Upper lobe of left lung (tissue), 4 donors: Measurements from ENCODE around the gene KCTD21.

Experiments used
- CTCF ChIP-seq, 6 experiments: fragments of 450-650 bp in 4 of 6; fragments of 200-600 bp in 2 of 6; sonication (generic) in 2 of 6; IDR thresholded peaks; one replicate each; pipeline ENCODE4 v1.5.1; 2016 to 2019; ENCODE audit warnings: antibody characterized with exemption in 6 of 6
- EP300 ChIP-seq, 4 donors: sonication (generic); formaldehyde crosslinking; IDR thresholded peaks; one replicate each; pipeline ENCODE4 v1.5.1; 2017; ENCODE audit warnings: antibody characterized with exemption in 4 of 4, control low read depth in 2 of 4
- POLR2A ChIP-seq, 4 donors: fragments of 450-650 bp; IDR thresholded peaks; one replicate each; pipeline ENCODE4 v1.5.1; 2016 to 2017; ENCODE audit warnings: antibody characterized with exemption in 4 of 4, mild to moderate bottlenecking in 2 of 4

GRCh38 chr11:78200553-78200952 is 12.1 kb upstream of the KCTD21 start:
- TF ChIP-seq CTCF (IDR thresholded peaks at IDR 0.05) = no peak
- no peak for TF ChIP-seq POLR2A (IDR thresholded peaks at IDR 0.05)
- TF ChIP-seq EP300 (IDR thresholded peaks at IDR 0.05) = no peak
